Measurements from ENCODE around the gene RNF123.

DNA sequence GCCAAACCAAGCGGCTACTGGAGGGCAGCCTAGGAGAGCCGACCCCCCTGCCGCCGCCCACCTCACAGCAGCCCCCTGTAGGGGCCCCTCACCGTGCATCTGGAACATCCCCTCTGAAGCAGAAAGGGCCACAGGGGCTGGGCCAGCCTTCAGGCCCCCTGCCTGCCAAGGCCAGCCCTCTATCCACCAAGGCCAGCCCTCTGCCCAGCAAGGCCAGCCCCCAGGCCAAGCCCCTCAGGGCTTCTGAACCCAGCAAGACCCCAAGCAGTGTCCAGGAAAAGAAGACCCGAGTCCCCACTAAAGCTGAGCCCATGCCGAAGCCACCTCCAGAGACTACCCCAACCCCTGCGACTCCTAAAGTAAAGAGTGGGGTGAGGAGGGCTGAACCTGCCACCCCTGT lies 38.7 kb upstream of the RNF123 start:
- TF ChIP-seq, protein P1, sequence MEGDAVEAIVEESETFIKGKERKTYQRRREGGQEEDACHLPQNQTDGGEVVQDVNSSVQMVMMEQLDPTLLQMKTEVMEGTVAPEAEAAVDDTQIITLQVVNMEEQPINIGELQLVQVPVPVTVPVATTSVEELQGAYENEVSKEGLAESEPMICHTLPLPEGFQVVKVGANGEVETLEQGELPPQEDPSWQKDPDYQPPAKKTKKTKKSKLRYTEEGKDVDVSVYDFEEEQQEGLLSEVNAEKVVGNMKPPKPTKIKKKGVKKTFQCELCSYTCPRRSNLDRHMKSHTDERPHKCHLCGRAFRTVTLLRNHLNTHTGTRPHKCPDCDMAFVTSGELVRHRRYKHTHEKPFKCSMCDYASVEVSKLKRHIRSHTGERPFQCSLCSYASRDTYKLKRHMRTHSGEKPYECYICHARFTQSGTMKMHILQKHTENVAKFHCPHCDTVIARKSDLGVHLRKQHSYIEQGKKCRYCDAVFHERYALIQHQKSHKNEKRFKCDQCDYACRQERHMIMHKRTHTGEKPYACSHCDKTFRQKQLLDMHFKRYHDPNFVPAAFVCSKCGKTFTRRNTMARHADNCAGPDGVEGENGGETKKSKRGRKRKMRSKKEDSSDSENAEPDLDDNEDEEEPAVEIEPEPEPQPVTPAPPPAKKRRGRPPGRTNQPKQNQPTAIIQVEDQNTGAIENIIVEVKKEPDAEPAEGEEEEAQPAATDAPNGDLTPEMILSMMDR (IDR thresholded peaks at IDR 0.05; ENCODE audit: low read length), result no peak
- TF ChIP-seq EZH2 (IDR thresholded peaks at IDR 0.05; ENCODE audit: borderline replicate concordance, low read length), result no peak

Measured in OCI-LY1 (cell line).